GM19455 (cell line): ENCODE results near the gene NMNAT3.

Source experiments
- ATAC-seq: cut with Tn5 transposase; IDR thresholded peaks from one replicate; pipeline ENCODE4 v1.9.1; 2021; ENCODE audit not compliant: unreplicated experiment

Gene NMNAT3

GRCh38 chr3:139524841-139525636 lies 152.7 kb downstream of the NMNAT3 start:
- no peak for ATAC-seq

GRCh38 chr3:139523718-139524117 lies 154.1 kb downstream of the NMNAT3 start:
- ATAC-seq, result no peak

GRCh38 chr3:139523166-139523565 lies 154.6 kb downstream of the NMNAT3 start:
- ATAC-seq, result no peak

- ATAC-seq, result no peak
Measured at GRCh38 chr3:139522421-139522820, 155.4 kb downstream of the NMNAT3 start.

- no peak for ATAC-seq
Measured at GRCh38 chr3:139521816-139522215, 156.0 kb downstream of the NMNAT3 start.

- ATAC-seq, result no peak
Measured at GRCh38 chr3:139521144-139521543, 156.6 kb downstream of the NMNAT3 start.

GRCh38 chr3:139519998-139520737 lies 157.6 kb downstream of the NMNAT3 start:
- ATAC-seq, result no peak

GRCh38 chr3:139518926-139519842 lies 158.6 kb downstream of the NMNAT3 start:
- no peak for ATAC-seq

- ATAC-seq, result no peak
Measured at GRCh38 chr3:139518306-139518705, 159.5 kb downstream of the NMNAT3 start.

GRCh38 chr3:139517321-139518065 lies 160.3 kb downstream of the NMNAT3 start:
- no peak for ATAC-seq

- ATAC-seq, result no peak
Measured at GRCh38 chr3:139514741-139515140, 163.0 kb downstream of the NMNAT3 start.
